HEK293 (cell line): Measurements from ENCODE around the gene NCOR1.

Experiments
- CTCF ChIP-seq: fragments of 450-650 bp; formaldehyde crosslinking; IDR thresholded peaks from 2 replicates; pipeline ENCODE4 v1.5.1; 2016; ENCODE audit warnings: missing biosample characterization, missing genetic modification characterization
- ZFP3 ChIP-seq: fragments of 450-650 bp; formaldehyde crosslinking; IDR thresholded peaks from 2 replicates; pipeline ENCODE4 v1.5.1; 2016; ENCODE audit warnings: low read depth, missing biosample characterization, missing genetic modification characterization
- ZNF426 ChIP-seq: fragments of 450-650 bp; formaldehyde crosslinking; IDR thresholded peaks from 2 replicates; pipeline ENCODE4 v1.5.1; 2017; ENCODE audit warnings: missing biosample characterization, missing genetic modification characterization, mild to moderate bottlenecking, inconsistent platforms, moderate library complexity

- TF ChIP-seq CTCF (tag by site-specific recombination) (no peak), ZNF426 (tag by site-specific recombination) (no peak), ZFP3 (tag by site-specific recombination) (no peak)
Measured at GRCh38 chr17:16081507-16082087, 133.7 kb downstream of the NCOR1 start.
